Testis (tissue), 3 donors: ENCODE measurements around the gene NDOR1. TPM values are rescaled to one million over a fixed set of nuclear protein-coding genes. Genes with fewer than 3 reads are reported as not detected.

Experiments used
- DNase-seq: peaks from one replicate; pipeline ENCODE4 v3.0.0-alpha.2; 2019
- H3K27ac ChIP-seq, 2 donors: fragments of 200-600 bp; sonication (generic); one replicate each; pipeline ENCODE4 v1.5.1; 2019
- H3K27me3 ChIP-seq: fragments of 200-600 bp; sonication (generic); one replicate; pipeline ENCODE4 v1.5.1; 2019
- H3K36me3 ChIP-seq: fragments of 200-600 bp; sonication (generic); one replicate; pipeline ENCODE4 v1.5.1; 2017; ENCODE audit warnings: low read depth; ENCODE audit errors: missing control alignments
- H3K4me1 ChIP-seq: fragments of 200-600 bp; sonication (generic); one replicate; pipeline ENCODE4 v1.5.1; 2019
- H3K4me3 ChIP-seq, 2 donors: fragments of 200-600 bp; sonication (generic); one replicate each; pipeline ENCODE4 v1.5.1; 2017 to 2019
- H3K9me3 ChIP-seq: fragments of 200-600 bp; sonication (generic); one replicate; pipeline ENCODE4 v1.5.1; 2017
- CTCF ChIP-seq, 3 experiments: fragments of 450-650 bp in 2 of 3; fragments of 200-600 bp in 1 of 3; sonication (generic) in 1 of 3; IDR thresholded peaks; one replicate each; pipeline ENCODE4 v1.5.1; 2016 to 2019; ENCODE audit warnings: antibody characterized with exemption in 3 of 3, mild to moderate bottlenecking in 2 of 3, moderate library complexity in 1 of 3
- POLR2A ChIP-seq: fragments of 450-650 bp; IDR thresholded peaks from one replicate; pipeline ENCODE4 v1.6.1; 2017; ENCODE audit warnings: antibody characterized with exemption, mild to moderate bottlenecking, moderate library complexity
- WGBS, 2 donors: methylation state at CpG; one replicate each; pipeline ENCODE4 v1.1.5; 2018; 5-methylcytosine and 5-hydroxymethylcytosine counted together
- intact Hi-C: fragments of 100-400 bp; cut with DNase I; formaldehyde crosslinking; loops from one replicate; pipeline ENCODE4 v1.15.1; 2023; ENCODE audit warnings: low total_unique reads
- polyA plus RNA-seq: library from polyadenylated mRNA; stranded (reverse); fragments of 350-450 nt; fragmentation: Illumina TruSeq; extraction: RNeasy Lipid Tissue Mini Kit (QIAGEN cat#74804); gene quantifications from one replicate; pipeline ENCODE4 v1.2.3, GENCODE V29; 2014; ENCODE audit warnings: low read depth, low replicate concordance; ENCODE audit not compliant: insufficient read depth
- total RNA-seq, 2 donors: library from RNA; depleted of rRNA; stranded (reverse); fragments of >200 nt; gene quantifications; one replicate each; pipeline ENCODE4 v1.2.3, GENCODE V29; 2016

NDOR1 gene
- total and polyA plus RNA-seq, 3 donors from 2014 or later, result 21.9 to 29.1 (median 27.5) TPM

- H3K27ac ChIP-seq, result peak overlapping the region; percentile 18 to 36
- H3K4me1 ChIP-seq, result peaks cover 56% of the 10 kb centered on the region
- H3K4me3 ChIP-seq, result no peak overlapping the region
- no peaks in the 10 kb centered on the region for H3K27me3 ChIP-seq
- no peaks in the 10 kb centered on the region for H3K9me3 ChIP-seq
- intact Hi-C loops, result no loop called here
- 40 to 74% methylated on average over 6 to 17 of the region's 18 CpGs for WGBS, 2 donors
- no peaks in the 10 kb centered on the region for H3K36me3 ChIP-seq
- peak; percentile 85 for DNase-seq
- no peak for TF ChIP-seq POLR2A
- no peak for TF ChIP-seq CTCF (IDR thresholded peaks at IDR 0.05)
Observed at GRCh38 chr9:137250329-137251193, 45.1 kb downstream of the NDOR1 start.

GRCh38 chr9:137251194-137251461 is 45.6 kb downstream of the NDOR1 start, which contains the start of gene STPG3:
Gene STPG3, plus strand, starts transcription at chr9:137251286. Its CDS starts 1 bp downstream, at chr9:137251287.
- TF ChIP-seq POLR2A (no peak), CTCF (IDR thresholded peaks at IDR 0.05) (no peak)

GRCh38 chr9:137251490-137252268 is 46.2 kb downstream of the NDOR1 start:
- DNase-seq, result no peak
- Histone ChIP-seq H3K9me3 (no peaks in the 10 kb centered on the region), H3K4me3 (no peak overlapping the region), H3K36me3 (no peaks in the 10 kb centered on the region), H3K4me1 (peaks cover 64% of the 10 kb centered on the region), H3K27ac (peak overlapping the region; percentile 18 to 36), H3K27me3 (no peaks in the 10 kb centered on the region)
- TF ChIP-seq CTCF (IDR thresholded peaks at IDR 0.05), result no peak
- TF ChIP-seq POLR2A, result no peak
- intact Hi-C loops, result no loop called here
- WGBS, 2 donors, result 88 to 91% methylated on average over 9 to 21 of the region's 22 CpGs

More at GRCh38 chr9:137251194-137251461, 45.6 kb downstream of the NDOR1 start, which contains the start of gene STPG3:
- H3K27me3 ChIP-seq, result no peaks in the 10 kb centered on the region
- intact Hi-C loops, result no loop called here
- peaks cover 59% of the 10 kb centered on the region for H3K4me1 ChIP-seq
- no peaks in the 10 kb centered on the region for H3K9me3 ChIP-seq
- peak within 1 kb of the TSS; percentile 18 to 36 for H3K27ac ChIP-seq
- no peak within 1 kb of the TSS for H3K4me3 ChIP-seq
- no peaks in the 10 kb centered on the region for H3K36me3 ChIP-seq
- WGBS, 2 donors, result 62 to 76% methylated on average over 4 of the region's 4 CpGs
- no peak for DNase-seq

GRCh38 chr9:137252555-137253506 is 47.3 kb downstream of the NDOR1 start:
- Histone ChIP-seq H3K36me3 (no peaks in the 10 kb centered on the region), H3K27me3 (no peaks in the 10 kb centered on the region), H3K4me3 (no peak overlapping the region), H3K27ac (no peak overlapping the region), H3K4me1 (peaks cover 56% of the 10 kb centered on the region), H3K9me3 (no peaks in the 10 kb centered on the region)
- intact Hi-C loops, result no loop called here
- TF ChIP-seq POLR2A (no peak), CTCF (IDR thresholded peaks at IDR 0.05) (no peak)
- no peak for DNase-seq
- WGBS, 2 donors, result 83 to 92% methylated on average over 25 to 35 of the region's 35 CpGs
